KOPT-K1 (cell line): ENCODE data around the gene DCXR.

Source experiments
- H3K27ac ChIP-seq: fragments of 200-600 bp; sonication (generic); 2 replicates; pipeline ENCODE4 v1.5.1; 2016; ENCODE audit warnings: antibody characterized with exemption, mild to moderate bottlenecking, low read depth, low read length; ENCODE audit not compliant: poor library complexity, severe bottlenecking
- H3K36me3 ChIP-seq: fragments of 200-600 bp; sonication (generic); 2 replicates; pipeline ENCODE4 v1.5.1; 2017; ENCODE audit warnings: antibody characterized with exemption, mild to moderate bottlenecking, low read length, moderate library complexity; ENCODE audit not compliant: insufficient read depth
- H3K9me3 ChIP-seq: fragments of 200-600 bp; sonication (generic); 2 replicates; pipeline ENCODE4 v1.5.1; 2017; ENCODE audit warnings: antibody characterized with exemption, low read length, mild to moderate bottlenecking; ENCODE audit not compliant: insufficient read depth, poor library complexity, severe bottlenecking

The DCXR gene

GRCh38 chr17:82037092-82037888 lies at the start of gene DCXR:
Gene DCXR (minus strand): TSS chr17:82037697. CDS start chr17:82037682, 15 bp downstream.
- H3K36me3 ChIP-seq: no peaks in the 10 kb centered on the region; the same call in 1 of the 2 replicates
- no peaks in the 10 kb centered on the region for H3K9me3 ChIP-seq
- H3K27ac ChIP-seq: peak within 1 kb of the TSS; percentile 65

DNA sequence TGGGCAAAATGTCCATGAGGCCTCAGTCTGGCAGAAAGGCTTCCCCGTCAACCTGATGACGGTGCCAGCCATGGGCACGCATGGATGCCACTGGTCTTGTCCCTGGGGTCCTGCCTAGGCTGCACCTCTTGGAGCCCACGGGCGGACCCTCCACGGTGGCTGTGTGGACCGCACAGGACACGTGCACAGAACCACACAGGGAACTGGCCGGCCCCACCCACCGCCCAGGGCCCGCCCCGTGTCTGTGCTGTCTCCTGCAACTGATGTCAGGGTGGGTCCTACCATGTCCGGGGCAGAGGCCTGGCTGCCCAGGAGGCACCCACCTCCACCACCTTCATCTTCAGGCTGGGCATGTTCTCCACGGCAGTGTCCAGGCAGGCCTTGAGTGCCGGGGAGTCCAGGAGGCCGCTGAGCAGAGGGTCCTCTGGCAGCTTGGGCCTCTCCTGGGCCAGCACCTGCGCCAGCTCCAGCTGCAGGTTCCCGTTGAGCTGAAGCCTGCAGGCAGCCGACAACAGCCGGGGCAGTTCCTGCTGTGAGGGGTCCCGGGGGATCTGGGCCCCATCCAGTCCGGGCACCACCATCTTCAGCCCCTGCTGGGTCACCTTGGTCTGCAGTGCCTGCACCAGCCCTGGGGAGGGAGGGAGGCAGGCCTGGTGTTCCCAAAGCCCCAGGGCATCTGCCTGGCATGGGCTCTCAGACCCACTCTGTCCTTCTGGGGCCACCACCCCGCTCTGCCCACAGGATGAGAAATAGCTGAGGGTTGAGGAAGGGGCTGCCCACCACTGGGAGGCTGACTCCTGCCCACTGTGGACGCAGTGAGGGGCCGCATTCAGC lies 48.7 kb upstream of the DCXR start:
- Histone ChIP-seq H3K36me3 (peaks cover 100% of the 10 kb centered on the region), H3K27ac (no peak overlapping the region), H3K9me3 (no peaks in the 10 kb centered on the region)

GRCh38 chr17:82085031-82085861 lies 47.7 kb upstream of the DCXR start:
- H3K9me3 ChIP-seq: no peaks in the 10 kb centered on the region
- H3K36me3 ChIP-seq: peaks cover 100% of the 10 kb centered on the region
- no peak overlapping the region for H3K27ac ChIP-seq

DNA sequence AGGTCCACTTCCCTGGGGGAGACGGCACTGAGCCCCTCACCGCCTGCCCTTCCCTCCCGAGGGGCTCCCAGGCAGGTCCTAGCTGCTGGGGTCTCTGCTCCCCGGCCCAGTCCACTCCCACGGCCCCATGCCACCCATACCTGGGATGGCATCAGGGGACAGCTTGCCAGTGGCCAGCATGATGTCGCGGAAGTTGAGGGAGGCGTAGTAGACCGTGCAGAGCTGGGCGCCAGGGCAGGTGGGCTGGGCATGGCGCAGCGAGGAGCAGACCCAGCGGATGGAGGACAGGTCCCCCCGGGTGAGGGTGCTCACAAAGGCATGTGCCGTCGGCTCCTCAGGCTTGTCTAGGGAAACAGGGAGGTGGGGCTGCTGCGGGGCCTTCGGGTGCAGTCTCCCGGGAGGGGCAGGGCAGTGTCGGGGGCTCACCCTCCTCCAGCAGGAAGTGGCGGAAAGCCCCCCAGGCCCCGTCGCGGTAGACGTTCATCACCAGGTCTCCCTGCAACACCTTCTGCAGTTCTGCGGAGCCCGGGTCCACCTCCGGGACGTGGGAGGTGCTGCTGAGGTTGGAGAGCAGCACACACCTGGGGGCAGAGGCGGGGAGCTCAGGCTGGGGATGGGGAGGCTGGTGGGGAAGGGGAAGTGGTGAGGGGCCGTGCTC lies 47.0 kb upstream of the DCXR start:
- Histone ChIP-seq H3K27ac (no peak overlapping the region), H3K9me3 (no peaks in the 10 kb centered on the region), H3K36me3 (peaks cover 100% of the 10 kb centered on the region)

- Histone ChIP-seq H3K27ac (no peak overlapping the region), H3K9me3 (no peaks in the 10 kb centered on the region), H3K36me3 (peaks cover 99% of the 10 kb centered on the region)
Observed at GRCh38 chr17:82083533-82084359, 46.2 kb upstream of the DCXR start.

DNA sequence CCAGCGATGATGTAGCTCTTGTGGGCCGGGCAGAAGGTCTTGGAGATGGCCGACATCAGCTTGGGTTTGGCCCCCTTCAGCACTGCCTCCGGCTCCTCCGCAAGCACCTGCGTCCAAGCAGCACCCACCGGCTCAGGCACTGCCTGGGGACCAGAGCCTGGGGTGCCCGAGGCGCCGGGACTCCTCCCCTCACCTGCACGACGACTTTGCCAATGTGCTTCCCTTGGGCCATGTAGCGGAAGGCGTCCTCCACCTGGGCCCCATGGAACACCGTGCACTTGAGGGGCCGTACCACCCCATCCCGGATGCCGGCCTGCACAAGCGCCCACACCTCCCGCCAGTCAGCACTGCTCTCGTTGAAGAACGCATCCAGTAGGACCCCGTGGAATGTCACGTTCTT lies 45.5 kb upstream of the DCXR start:
- no peak overlapping the region for H3K27ac ChIP-seq
- peaks cover 99% of the 10 kb centered on the region for H3K36me3 ChIP-seq
- no peaks in the 10 kb centered on the region for H3K9me3 ChIP-seq

- Histone ChIP-seq H3K36me3 (peaks cover 99% of the 10 kb centered on the region), H3K27ac (no peak overlapping the region), H3K9me3 (no peaks in the 10 kb centered on the region)
Observed at GRCh38 chr17:82082456-82082855, 45.0 kb upstream of the DCXR start.

DNA sequence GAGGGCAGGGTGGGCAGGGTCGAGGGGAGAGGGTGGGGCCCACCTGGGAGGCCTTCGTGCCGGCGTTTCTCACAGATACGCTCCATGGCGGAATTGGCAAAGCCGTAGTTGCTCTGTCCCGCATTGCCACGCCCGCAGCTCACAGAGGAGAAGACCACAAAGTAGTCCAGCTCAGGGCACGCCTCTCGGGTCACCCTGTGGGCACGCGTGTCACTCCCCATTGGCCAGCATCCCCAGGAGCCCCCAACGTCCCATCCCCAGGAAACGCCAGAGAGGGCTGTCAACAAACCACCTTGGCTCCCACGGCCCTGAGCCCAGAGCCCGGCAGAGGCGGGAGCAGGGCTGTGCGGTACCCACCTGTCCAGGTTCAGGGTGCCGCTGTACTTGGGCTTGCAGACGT lies 44.5 kb upstream of the DCXR start:
- no peaks in the 10 kb centered on the region for H3K9me3 ChIP-seq
- H3K36me3 ChIP-seq: peaks cover 99% of the 10 kb centered on the region
- H3K27ac ChIP-seq: no peak overlapping the region

GRCh38 chr17:82081546-82081945 lies 44.0 kb upstream of the DCXR start:
- peaks cover 99% of the 10 kb centered on the region for H3K36me3 ChIP-seq
- no peak overlapping the region for H3K27ac ChIP-seq
- no peaks in the 10 kb centered on the region for H3K9me3 ChIP-seq

GRCh38 chr17:82080789-82081464 lies 43.4 kb upstream of the DCXR start:
- Histone ChIP-seq H3K36me3 (peaks cover 93% of the 10 kb centered on the region), H3K9me3 (no peaks in the 10 kb centered on the region), H3K27ac (no peak overlapping the region)

- no peak overlapping the region for H3K27ac ChIP-seq
- no peaks in the 10 kb centered on the region for H3K9me3 ChIP-seq
- peaks cover 86% of the 10 kb centered on the region for H3K36me3 ChIP-seq
Observed at GRCh38 chr17:82080048-82080788, 42.7 kb upstream of the DCXR start.

DNA sequence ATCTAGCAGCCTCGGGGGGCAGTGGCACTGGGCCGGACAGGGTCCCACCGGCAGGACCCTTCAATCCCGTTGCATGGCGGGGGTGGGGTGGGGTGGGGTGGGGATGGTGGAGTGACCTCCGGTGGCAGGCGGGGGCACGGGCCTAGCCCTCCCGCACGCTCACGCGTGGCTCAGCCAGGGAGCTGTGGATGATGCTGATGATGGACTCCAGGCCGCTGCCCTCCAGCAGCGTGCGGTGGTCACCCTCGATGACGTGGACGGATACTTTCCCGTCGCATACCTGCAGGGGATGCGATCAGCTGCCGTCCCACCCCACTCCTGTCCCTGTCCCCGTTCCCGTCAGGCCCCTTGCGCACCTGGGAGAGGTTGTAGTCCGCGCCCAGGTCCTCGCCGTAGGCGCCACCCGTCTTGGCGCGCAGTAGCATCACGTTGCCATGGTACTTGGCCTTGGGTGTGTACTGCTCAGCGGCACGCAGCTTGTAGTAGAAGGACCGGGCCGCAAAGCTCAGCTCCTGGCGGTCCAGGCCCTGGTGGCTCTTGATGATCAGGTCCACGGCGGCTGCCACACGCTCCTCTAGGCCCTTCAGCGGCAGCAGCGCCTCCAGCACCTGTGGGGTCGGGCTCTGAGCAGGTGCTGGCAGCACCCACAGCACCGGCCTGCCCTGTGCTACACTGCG lies 41.6 kb upstream of the DCXR start:
- no peaks in the 10 kb centered on the region for H3K9me3 ChIP-seq
- no peak overlapping the region for H3K27ac ChIP-seq
- peaks cover 75% of the 10 kb centered on the region for H3K36me3 ChIP-seq
